ENCODE data around the gene STK40.

DNA sequence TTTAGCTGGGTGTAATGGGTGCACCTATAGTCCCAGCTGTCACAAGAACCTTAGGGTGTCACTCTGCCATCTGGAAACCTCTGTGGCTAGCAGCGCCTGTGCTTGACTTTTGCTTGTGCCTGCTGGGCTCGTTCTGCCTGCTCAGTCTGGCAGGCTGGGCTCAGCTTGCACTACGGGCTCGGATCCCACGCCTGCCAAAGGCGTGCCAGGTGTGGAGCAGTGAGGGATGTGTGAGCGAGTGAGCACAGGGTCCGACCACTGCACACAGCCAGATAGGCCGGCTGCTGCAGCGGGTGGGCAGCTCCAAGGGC lies 14.7 kb upstream of the STK40 start:
- TF ChIP-seq, protein P1, sequence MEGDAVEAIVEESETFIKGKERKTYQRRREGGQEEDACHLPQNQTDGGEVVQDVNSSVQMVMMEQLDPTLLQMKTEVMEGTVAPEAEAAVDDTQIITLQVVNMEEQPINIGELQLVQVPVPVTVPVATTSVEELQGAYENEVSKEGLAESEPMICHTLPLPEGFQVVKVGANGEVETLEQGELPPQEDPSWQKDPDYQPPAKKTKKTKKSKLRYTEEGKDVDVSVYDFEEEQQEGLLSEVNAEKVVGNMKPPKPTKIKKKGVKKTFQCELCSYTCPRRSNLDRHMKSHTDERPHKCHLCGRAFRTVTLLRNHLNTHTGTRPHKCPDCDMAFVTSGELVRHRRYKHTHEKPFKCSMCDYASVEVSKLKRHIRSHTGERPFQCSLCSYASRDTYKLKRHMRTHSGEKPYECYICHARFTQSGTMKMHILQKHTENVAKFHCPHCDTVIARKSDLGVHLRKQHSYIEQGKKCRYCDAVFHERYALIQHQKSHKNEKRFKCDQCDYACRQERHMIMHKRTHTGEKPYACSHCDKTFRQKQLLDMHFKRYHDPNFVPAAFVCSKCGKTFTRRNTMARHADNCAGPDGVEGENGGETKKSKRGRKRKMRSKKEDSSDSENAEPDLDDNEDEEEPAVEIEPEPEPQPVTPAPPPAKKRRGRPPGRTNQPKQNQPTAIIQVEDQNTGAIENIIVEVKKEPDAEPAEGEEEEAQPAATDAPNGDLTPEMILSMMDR (conservative IDR thresholded peaks at IDR 0.05 in 1 of 2, IDR thresholded peaks at IDR 0.05 in 1 of 2; ENCODE audit: extremely low read depth in 1 of 2, insufficient read depth in 1 of 2, low read depth in 1 of 2, low read length in 2 of 2), result no peak
- no peak for TF ChIP-seq EZH2 (IDR thresholded peaks at IDR 0.05; ENCODE audit: borderline replicate concordance, low read length)

Data from mammary epithelial cell (primary cell).